WTC11 (cell line): ENCODE results near the gene PIGX. TPM values are rescaled to one million over a fixed set of nuclear protein-coding genes. Genes with fewer than 3 reads are reported as not detected.

Source experiments
- ATAC-seq: fragments of 200-7000 bp; cut with Tn5 transposase; 2 replicates; pipeline ENCODE4 v1.10.0; 2021; ENCODE audit warnings: mild to moderate bottlenecking, moderate library complexity
- CTCF ChIA-PET: fragments of 300-600 bp; sonication (Branson Sonifier 250); formaldehyde crosslinking; loops from one replicate; lab custom pipeline; 2021; ENCODE audit warnings: antibody characterized with exemption; lab: Charles Lee
- POLR2A ChIA-PET: fragments of 350-600 bp; sonication (Branson Sonifier 250); formaldehyde crosslinking; loops from one replicate; lab custom pipeline; 2021; ENCODE audit warnings: antibody characterized with exemption; lab: Charles Lee
- DNase-seq: peaks from one replicate; pipeline ENCODE4 v3.0.0; 2021; ENCODE audit warnings: low spot score
- H3K27ac Mint-ChIP-seq: 2 replicates; pipeline ENCODE4 v1.8.0; 2021; ENCODE audit warnings: mixed read lengths
- H3K27me3 Mint-ChIP-seq: 2 replicates; pipeline ENCODE4 v1.8.0; 2021; ENCODE audit warnings: low read depth, mild to moderate bottlenecking, moderate library complexity, mixed read lengths
- H3K36me3 Mint-ChIP-seq: 2 replicates; pipeline ENCODE4 v1.8.0; 2021; ENCODE audit warnings: mixed read lengths
- H3K4me1 Mint-ChIP-seq: 2 replicates; pipeline ENCODE4 v1.8.0; 2022; ENCODE audit warnings: mixed read lengths
- H3K4me3 Mint-ChIP-seq: 2 replicates; pipeline ENCODE4 v1.8.0; 2021; ENCODE audit warnings: mild to moderate bottlenecking, moderate library complexity, mixed read lengths
- H3K9me3 Mint-ChIP-seq: 2 replicates; pipeline ENCODE4 v1.8.0; 2021; ENCODE audit warnings: mixed read lengths
- ATF1 ChIP-seq: sonication (generic); formaldehyde crosslinking; IDR thresholded peaks from 2 replicates; pipeline ENCODE4 v1.8.1; 2023; ENCODE audit warnings: mild to moderate bottlenecking, moderate library complexity, missing genetic modification reagents
- ELF4 ChIP-seq: sonication (generic); formaldehyde crosslinking; IDR thresholded peaks from 2 replicates; pipeline ENCODE4 v1.8.1; 2022; ENCODE audit warnings: low read depth, mild to moderate bottlenecking, moderate library complexity, missing genetic modification reagents
- ESRRA ChIP-seq: sonication (generic); formaldehyde crosslinking; IDR thresholded peaks from 2 replicates; pipeline ENCODE4 v1.8.1; 2022; ENCODE audit warnings: mild to moderate bottlenecking, missing genetic modification reagents, borderline replicate concordance
- JAZF1 ChIP-seq: fragments of 250-450 bp; sonication (Bioruptor Pico); IDR thresholded peaks from 2 replicates; pipeline ENCODE4 v1.9.0; 2021; ENCODE audit warnings: moderate library complexity, mild to moderate bottlenecking, inconsistent platforms
- KAT7 ChIP-seq: sonication (generic); formaldehyde crosslinking; IDR thresholded peaks from 2 replicates; pipeline ENCODE4 v1.8.1; 2023; ENCODE audit warnings: missing genetic modification reagents, mild to moderate bottlenecking, borderline replicate concordance
- NR2C2 ChIP-seq: sonication (generic); formaldehyde crosslinking; IDR thresholded peaks from 2 replicates; pipeline ENCODE4 v1.8.0; 2022; ENCODE audit warnings: mild to moderate bottlenecking, missing genetic modification reagents
- NR3C1 ChIP-seq: sonication (generic); formaldehyde crosslinking; conservative IDR thresholded peaks from 2 replicates; pipeline ENCODE4 v1.8.1; 2023; ENCODE audit warnings: low read depth, mild to moderate bottlenecking, missing genetic modification reagents
- SOX15 ChIP-seq: fragments of 250-450 bp; sonication (Bioruptor Pico); IDR thresholded peaks from 2 replicates; pipeline ENCODE4 v1.9.0; 2021; ENCODE audit warnings: mild to moderate bottlenecking
- SP1 ChIP-seq: sonication (generic); formaldehyde crosslinking; conservative IDR thresholded peaks from 2 replicates; pipeline ENCODE4 v1.8.1; 2022; ENCODE audit warnings: missing genetic modification reagents
- TCF7 ChIP-seq: sonication (generic); formaldehyde crosslinking; IDR thresholded peaks from 2 replicates; pipeline ENCODE4 v1.8.0; 2022; ENCODE audit warnings: mild to moderate bottlenecking, low read depth, missing genetic modification reagents, moderate library complexity
- TP53 ChIP-seq: sonication (generic); formaldehyde crosslinking; IDR thresholded peaks from 2 replicates; pipeline ENCODE4 v1.8.1; 2023; ENCODE audit warnings: mild to moderate bottlenecking, missing genetic modification reagents
- ZNF219 ChIP-seq: sonication (generic); formaldehyde crosslinking; IDR thresholded peaks from 2 replicates; pipeline ENCODE4 v1.8.0; 2023; ENCODE audit warnings: missing genetic modification reagents, mild to moderate bottlenecking, borderline replicate concordance
- ZNF423 ChIP-seq: fragments of 250-450 bp; sonication (Bioruptor Pico); IDR thresholded peaks from 2 replicates; pipeline ENCODE4 v2.1.2; 2022; ENCODE audit warnings: mild to moderate bottlenecking, moderate library complexity
- total RNA-seq: library from RNA; stranded (reverse); gene quantifications from 3 replicates; pipeline ENCODE4 v1.2.3, GENCODE V29; 2021
- TF ChIP-seq, protein P1 (sequence below): fragments of 250-450 bp; sonication (Bioruptor Pico); IDR thresholded peaks from 2 replicates; pipeline ENCODE4 v1.8.0; 2021; ENCODE audit warnings: mild to moderate bottlenecking
- TF ChIP-seq, protein P2 (sequence below): sonication (generic); formaldehyde crosslinking; IDR thresholded peaks from 2 replicates; pipeline ENCODE4 v1.8.1; 2023; ENCODE audit warnings: mild to moderate bottlenecking, moderate library complexity, missing genetic modification reagents
- TF ChIP-seq, protein P3 (sequence below): sonication (generic); formaldehyde crosslinking; IDR thresholded peaks from 2 replicates; pipeline ENCODE4 v1.8.0; 2023; ENCODE audit warnings: missing genetic modification reagents
- TF ChIP-seq, protein P4 (sequence below): sonication (generic); formaldehyde crosslinking; IDR thresholded peaks from 2 replicates; pipeline ENCODE4 v1.8.0; 2022; ENCODE audit warnings: mild to moderate bottlenecking, missing genetic modification reagents
- TF ChIP-seq, protein P5 (sequence below): sonication (generic); formaldehyde crosslinking; IDR thresholded peaks from 2 replicates; pipeline ENCODE4 v1.8.1; 2022; ENCODE audit warnings: mild to moderate bottlenecking, moderate library complexity, missing genetic modification reagents
- TF ChIP-seq, protein P6 (sequence below): fragments of 250-450 bp; sonication (Bioruptor Pico); IDR thresholded peaks from 2 replicates; pipeline ENCODE4 v2.1.2; 2022; ENCODE audit warnings: mild to moderate bottlenecking, moderate library complexity
- TF ChIP-seq, protein P7 (sequence below): fragments of 250-450 bp; sonication (Bioruptor Pico); IDR thresholded peaks from 2 replicates; pipeline ENCODE4 v1.9.0; 2021; ENCODE audit warnings: mild to moderate bottlenecking
- TF ChIP-seq, protein P8 (sequence below): sonication (generic); formaldehyde crosslinking; IDR thresholded peaks from 2 replicates; pipeline ENCODE4 v1.8.1; 2022; ENCODE audit warnings: missing genetic modification reagents, borderline replicate concordance
- TF ChIP-seq, protein P9 (sequence below): sonication (generic); formaldehyde crosslinking; IDR thresholded peaks from 2 replicates; pipeline ENCODE4 v1.8.1; 2023; ENCODE audit warnings: mild to moderate bottlenecking, missing genetic modification reagents

The PIGX gene
- total RNA-seq, 1 experiment from 2014 or later, result 12.8 TPM

DNA sequence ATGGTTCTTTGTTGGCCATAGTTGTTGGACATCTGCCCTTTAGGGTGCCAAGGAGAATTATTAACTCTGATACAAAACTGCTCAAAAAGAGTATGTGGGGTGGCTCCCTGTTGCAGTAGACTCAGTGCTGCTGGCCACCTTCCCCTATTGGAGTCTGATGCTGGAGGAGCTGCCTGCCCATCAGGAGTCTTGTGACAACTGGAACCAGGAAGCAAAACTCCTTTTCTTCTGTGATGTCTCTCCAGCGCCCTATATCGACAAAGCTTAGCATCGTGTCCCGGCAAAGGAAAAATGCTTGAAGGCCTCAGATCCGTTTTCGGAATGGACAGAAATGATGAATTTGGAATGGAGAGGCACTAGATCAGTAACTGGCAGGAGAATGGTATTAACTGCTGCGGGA is 51.0 kb downstream of the PIGX start (continued):
- TF ChIP-seq ZNF219 (CRISPR knock-in tag) (no peak), ZNF423 (CRISPR knock-in tag) (no peak), ATF1 (no peak), KAT7 (CRISPR knock-in tag) (no peak), NR3C1 (CRISPR knock-in tag) (no peak)
- TF ChIP-seq, protein P1, sequence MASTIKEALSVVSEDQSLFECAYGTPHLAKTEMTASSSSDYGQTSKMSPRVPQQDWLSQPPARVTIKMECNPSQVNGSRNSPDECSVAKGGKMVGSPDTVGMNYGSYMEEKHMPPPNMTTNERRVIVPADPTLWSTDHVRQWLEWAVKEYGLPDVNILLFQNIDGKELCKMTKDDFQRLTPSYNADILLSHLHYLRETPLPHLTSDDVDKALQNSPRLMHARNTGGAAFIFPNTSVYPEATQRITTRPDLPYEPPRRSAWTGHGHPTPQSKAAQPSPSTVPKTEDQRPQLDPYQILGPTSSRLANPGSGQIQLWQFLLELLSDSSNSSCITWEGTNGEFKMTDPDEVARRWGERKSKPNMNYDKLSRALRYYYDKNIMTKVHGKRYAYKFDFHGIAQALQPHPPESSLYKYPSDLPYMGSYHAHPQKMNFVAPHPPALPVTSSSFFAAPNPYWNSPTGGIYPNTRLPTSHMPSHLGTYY (CRISPR knock-in tag), result no peak
- TF ChIP-seq, protein P2, sequence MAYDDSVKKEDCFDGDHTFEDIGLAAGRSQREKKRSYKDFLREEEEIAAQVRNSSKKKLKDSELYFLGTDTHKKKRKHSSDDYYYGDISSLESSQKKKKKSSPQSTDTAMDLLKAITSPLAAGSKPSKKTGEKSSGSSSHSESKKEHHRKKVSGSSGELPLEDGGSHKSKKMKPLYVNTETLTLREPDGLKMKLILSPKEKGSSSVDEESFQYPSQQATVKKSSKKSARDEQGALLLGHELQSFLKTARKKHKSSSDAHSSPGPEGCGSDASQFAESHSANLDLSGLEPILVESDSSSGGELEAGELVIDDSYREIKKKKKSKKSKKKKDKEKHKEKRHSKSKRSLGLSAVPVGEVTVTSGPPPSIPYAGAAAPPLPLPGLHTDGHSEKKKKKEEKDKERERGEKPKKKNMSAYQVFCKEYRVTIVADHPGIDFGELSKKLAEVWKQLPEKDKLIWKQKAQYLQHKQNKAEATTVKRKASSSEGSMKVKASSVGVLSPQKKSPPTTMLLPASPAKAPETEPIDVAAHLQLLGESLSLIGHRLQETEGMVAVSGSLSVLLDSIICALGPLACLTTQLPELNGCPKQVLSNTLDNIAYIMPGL (CRISPR knock-in tag), result no peak
- TF ChIP-seq, protein P3, sequence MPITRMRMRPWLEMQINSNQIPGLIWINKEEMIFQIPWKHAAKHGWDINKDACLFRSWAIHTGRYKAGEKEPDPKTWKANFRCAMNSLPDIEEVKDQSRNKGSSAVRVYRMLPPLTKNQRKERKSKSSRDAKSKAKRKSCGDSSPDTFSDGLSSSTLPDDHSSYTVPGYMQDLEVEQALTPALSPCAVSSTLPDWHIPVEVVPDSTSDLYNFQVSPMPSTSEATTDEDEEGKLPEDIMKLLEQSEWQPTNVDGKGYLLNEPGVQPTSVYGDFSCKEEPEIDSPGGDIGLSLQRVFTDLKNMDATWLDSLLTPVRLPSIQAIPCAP (CRISPR knock-in tag), result no peak

DNA sequence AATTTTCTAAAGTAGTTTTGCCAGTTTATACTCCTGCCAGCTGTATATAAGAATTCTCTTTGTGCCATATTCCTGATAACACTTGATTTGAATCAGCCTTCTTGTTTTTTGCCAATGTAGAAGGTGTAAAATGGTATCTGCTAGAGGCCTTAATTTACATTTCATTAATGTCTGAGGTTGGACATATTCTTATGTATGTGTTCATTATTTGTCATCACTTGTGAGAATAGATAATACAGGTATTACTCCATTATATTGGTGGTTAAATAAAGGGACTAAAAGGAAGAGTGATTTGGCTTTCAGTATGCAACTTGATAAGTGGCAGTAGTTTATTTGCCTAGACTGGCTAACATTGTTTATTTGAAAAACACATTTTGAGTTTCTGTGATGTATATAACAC is 53.3 kb downstream of the PIGX start:
- Mint-ChIP-seq H3K27ac (no peak overlapping the region), H3K4me3 (no peak overlapping the region), H3K9me3 (peaks cover 4% of the 10 kb centered on the region), H3K27me3 (no peaks in the 10 kb centered on the region), H3K36me3 (peaks cover 26% of the 10 kb centered on the region), H3K4me1 (no peaks in the 10 kb centered on the region)
- CTCF ChIA-PET, result interaction anchor here (0.6 kb wide), 1 partner anchor 26 kb away, joined by 3 read pairs; no protein-coding TSS in a partner anchor
- DNase-seq, result no peak
- ATAC-seq, result no peak
- TF ChIP-seq SOX15 (CRISPR knock-in tag), result no peak
- POLR2A ChIA-PET, result no interaction called here

DNA sequence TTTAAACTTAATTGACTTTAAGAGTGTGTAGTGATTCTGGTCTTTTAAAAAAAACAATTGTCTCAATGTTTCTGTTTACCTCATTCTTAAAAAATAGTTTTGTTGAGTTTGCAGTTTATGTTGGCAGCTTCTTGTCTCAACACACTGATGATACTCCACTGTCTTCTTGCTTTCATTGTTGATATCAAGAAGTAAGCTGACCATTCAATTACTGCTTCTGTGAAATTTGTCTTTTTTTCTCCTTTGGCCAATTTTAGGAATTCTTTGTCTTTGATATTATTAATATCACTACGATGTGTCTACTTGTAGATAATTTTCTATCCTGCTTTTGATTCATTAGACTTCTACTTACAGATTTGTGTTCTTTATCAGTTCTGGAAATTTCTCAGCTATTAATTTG is 58.9 kb downstream of the PIGX start:
- CTCF ChIA-PET, result no interaction called here
- H3K27me3 Mint-ChIP-seq, result no peaks in the 10 kb centered on the region
- no peak overlapping the region for H3K4me3 Mint-ChIP-seq
- TF ChIP-seq ELF4 (CRISPR knock-in tag) (no peak), JAZF1 (CRISPR knock-in tag) (no peak), NR2C2 (CRISPR knock-in tag) (no peak), TP53 (CRISPR knock-in tag) (no peak), SP1 (CRISPR knock-in tag) (no peak), TCF7 (CRISPR knock-in tag) (no peak), ESRRA (CRISPR knock-in tag) (no peak)
- TF ChIP-seq, protein P4, sequence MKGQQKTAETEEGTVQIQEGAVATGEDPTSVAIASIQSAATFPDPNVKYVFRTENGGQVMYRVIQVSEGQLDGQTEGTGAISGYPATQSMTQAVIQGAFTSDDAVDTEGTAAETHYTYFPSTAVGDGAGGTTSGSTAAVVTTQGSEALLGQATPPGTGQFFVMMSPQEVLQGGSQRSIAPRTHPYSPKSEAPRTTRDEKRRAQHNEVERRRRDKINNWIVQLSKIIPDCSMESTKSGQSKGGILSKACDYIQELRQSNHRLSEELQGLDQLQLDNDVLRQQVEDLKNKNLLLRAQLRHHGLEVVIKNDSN (CRISPR knock-in tag), result no peak
- TF ChIP-seq, protein P5, sequence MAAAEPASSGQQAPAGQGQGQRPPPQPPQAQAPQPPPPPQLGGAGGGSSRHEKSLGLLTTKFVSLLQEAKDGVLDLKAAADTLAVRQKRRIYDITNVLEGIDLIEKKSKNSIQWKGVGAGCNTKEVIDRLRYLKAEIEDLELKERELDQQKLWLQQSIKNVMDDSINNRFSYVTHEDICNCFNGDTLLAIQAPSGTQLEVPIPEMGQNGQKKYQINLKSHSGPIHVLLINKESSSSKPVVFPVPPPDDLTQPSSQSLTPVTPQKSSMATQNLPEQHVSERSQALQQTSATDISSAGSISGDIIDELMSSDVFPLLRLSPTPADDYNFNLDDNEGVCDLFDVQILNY (CRISPR knock-in tag), result no peak
- TF ChIP-seq, protein P3 (CRISPR knock-in tag), result no peak
- TF ChIP-seq, protein P6, sequence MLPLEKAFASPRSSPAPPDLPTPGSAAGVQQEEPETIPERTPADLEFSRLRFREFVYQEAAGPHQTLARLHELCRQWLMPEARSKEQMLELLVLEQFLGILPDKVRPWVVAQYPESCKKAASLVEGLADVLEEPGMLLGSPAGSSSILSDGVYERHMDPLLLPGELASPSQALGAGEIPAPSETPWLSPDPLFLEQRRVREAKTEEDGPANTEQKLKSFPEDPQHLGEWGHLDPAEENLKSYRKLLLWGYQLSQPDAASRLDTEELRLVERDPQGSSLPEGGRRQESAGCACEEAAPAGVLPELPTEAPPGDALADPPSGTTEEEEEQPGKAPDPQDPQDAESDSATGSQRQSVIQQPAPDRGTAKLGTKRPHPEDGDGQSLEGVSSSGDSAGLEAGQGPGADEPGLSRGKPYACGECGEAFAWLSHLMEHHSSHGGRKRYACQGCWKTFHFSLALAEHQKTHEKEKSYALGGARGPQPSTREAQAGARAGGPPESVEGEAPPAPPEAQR, result no peak
- TF ChIP-seq, protein P7, sequence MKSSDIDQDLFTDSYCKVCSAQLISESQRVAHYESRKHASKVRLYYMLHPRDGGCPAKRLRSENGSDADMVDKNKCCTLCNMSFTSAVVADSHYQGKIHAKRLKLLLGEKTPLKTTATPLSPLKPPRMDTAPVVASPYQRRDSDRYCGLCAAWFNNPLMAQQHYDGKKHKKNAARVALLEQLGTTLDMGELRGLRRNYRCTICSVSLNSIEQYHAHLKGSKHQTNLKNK (CRISPR knock-in tag), result no peak
- TF ChIP-seq, protein P8, sequence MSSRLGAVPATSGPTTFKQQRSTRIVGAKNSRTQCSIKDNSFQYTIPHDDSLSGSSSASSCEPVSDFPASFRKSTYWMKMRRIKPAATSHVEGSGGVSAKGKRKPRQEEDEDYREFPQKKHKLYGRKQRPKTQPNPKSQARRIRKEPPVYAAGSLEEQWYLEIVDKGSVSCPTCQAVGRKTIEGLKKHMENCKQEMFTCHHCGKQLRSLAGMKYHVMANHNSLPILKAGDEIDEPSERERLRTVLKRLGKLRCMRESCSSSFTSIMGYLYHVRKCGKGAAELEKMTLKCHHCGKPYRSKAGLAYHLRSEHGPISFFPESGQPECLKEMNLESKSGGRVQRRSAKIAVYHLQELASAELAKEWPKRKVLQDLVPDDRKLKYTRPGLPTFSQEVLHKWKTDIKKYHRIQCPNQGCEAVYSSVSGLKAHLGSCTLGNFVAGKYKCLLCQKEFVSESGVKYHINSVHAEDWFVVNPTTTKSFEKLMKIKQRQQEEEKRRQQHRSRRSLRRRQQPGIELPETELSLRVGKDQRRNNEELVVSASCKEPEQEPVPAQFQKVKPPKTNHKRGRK (CRISPR knock-in tag), result no peak
- TF ChIP-seq, protein P9, sequence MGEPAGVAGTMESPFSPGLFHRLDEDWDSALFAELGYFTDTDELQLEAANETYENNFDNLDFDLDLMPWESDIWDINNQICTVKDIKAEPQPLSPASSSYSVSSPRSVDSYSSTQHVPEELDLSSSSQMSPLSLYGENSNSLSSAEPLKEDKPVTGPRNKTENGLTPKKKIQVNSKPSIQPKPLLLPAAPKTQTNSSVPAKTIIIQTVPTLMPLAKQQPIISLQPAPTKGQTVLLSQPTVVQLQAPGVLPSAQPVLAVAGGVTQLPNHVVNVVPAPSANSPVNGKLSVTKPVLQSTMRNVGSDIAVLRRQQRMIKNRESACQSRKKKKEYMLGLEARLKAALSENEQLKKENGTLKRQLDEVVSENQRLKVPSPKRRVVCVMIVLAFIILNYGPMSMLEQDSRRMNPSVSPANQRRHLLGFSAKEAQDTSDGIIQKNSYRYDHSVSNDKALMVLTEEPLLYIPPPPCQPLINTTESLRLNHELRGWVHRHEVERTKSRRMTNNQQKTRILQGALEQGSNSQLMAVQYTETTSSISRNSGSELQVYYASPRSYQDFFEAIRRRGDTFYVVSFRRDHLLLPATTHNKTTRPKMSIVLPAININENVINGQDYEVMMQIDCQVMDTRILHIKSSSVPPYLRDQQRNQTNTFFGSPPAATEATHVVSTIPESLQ (CRISPR knock-in tag), result no peak

More for the DNA sequence above, 58.9 kb downstream of the PIGX start:
- Mint-ChIP-seq H3K9me3 (0 out of 2 replicates have a peak, but pooled peaks cover 4% of the 10 kb centered on the region), H3K36me3 (peaks cover 9% of the 10 kb centered on the region; the same call in 1 of the 2 replicates), H3K27ac (no peak overlapping the region), H3K4me1 (peaks cover 30% of the 10 kb centered on the region)
- no peak for DNase-seq
- no peak for ATAC-seq
- POLR2A ChIA-PET, result no interaction called here
